Body of pancreas (tissue), 4 donors: ENCODE results near the gene ITIH5.
"Not testable (repeated sequence)": the region's sequence is repeated elsewhere in the genome, so short reads cannot be mapped to it uniquely, and the experiment has no call there.

Source experiments
- CTCF ChIP-seq, 7 experiments: fragments of 450-650 bp in 4 of 7; fragments of 200-600 bp in 3 of 7; sonication (generic) in 3 of 7; IDR thresholded peaks; one replicate each; pipeline ENCODE4 v1.5.1; 2016 to 2019; ENCODE audit warnings: antibody characterized with exemption in 7 of 7
- POLR2A ChIP-seq, 3 donors: fragments of 450-650 bp; IDR thresholded peaks; one replicate each; pipeline ENCODE4 v1.6.1; 2016; ENCODE audit warnings: antibody characterized with exemption in 3 of 3, mild to moderate bottlenecking in 2 of 3

- TF ChIP-seq CTCF, POLR2A (IDR thresholded peaks at IDR 0.05): not testable (repeated sequence)
These were observed 24.3 kb upstream of the ITIH5 start for GRCh38 chr10:7690885-7691597.
